Glutamatergic neuron (in vitro differentiated cells): ENCODE results near the gene ZKSCAN3. TPM values are rescaled to one million over a fixed set of nuclear protein-coding genes. Genes with fewer than 3 reads are reported as not detected.
A peak's percentile ranks its signal among the peaks of the same experiment; 100 is the strongest.

ENCODE experiments used
- DNase-seq: peaks from one replicate; pipeline ENCODE4 v3.0.0; 2022
- H3K27ac Mint-ChIP-seq: one replicate; pipeline ENCODE4 v1.8.0; 2020; ENCODE audit warnings: mild to moderate bottlenecking, mixed read lengths, inconsistent platforms; ENCODE audit not compliant: unreplicated experiment
- H3K27me3 Mint-ChIP-seq: one replicate; pipeline ENCODE4 v1.8.0; 2020; ENCODE audit warnings: mild to moderate bottlenecking, moderate library complexity, mixed read lengths, inconsistent platforms; ENCODE audit not compliant: unreplicated experiment
- H3K36me3 Mint-ChIP-seq: one replicate; pipeline ENCODE4 v1.8.0; 2020; ENCODE audit warnings: mild to moderate bottlenecking, mixed read lengths, inconsistent platforms; ENCODE audit not compliant: unreplicated experiment
- H3K4me1 Mint-ChIP-seq: one replicate; pipeline ENCODE4 v1.8.0; 2020; ENCODE audit warnings: mild to moderate bottlenecking, low read depth, mixed read lengths, inconsistent platforms; ENCODE audit not compliant: unreplicated experiment
- H3K4me3 Mint-ChIP-seq: one replicate; pipeline ENCODE4 v1.8.0; 2020; ENCODE audit warnings: mild to moderate bottlenecking, mixed read lengths, inconsistent platforms; ENCODE audit not compliant: unreplicated experiment
- H3K9me3 Mint-ChIP-seq: one replicate; pipeline ENCODE4 v1.8.0; 2020; ENCODE audit warnings: mild to moderate bottlenecking, moderate library complexity, mixed read lengths, inconsistent platforms; ENCODE audit not compliant: unreplicated experiment
- CTCF ChIP-seq: fragments of 200-600 bp; sonication (generic); IDR thresholded peaks from one replicate; pipeline ENCODE4 v1.5.0; 2021; ENCODE audit not compliant: partially characterized antibody, unreplicated experiment
- total RNA-seq: library from RNA; stranded (reverse); fragmentation: NEBNext Ultra II Directional; extraction: Animal tissue kit (Norgen Biotek cat#: 25700); gene quantifications from one replicate; pipeline ENCODE4 v1.2.1, GENCODE V29; 2021; ENCODE audit not compliant: unreplicated experiment

ZKSCAN3 gene
- total RNA-seq, 1 donor from 2014 or later: 16.0 TPM

GRCh38 chr6:28335564-28336283 lies 14.0 kb upstream of the ZKSCAN3 start, which contains the start of gene ZSCAN31:
TSS of gene ZSCAN31 (minus strand) at chr6:28336148. CDS start at chr6:28329683, 6,465 bp downstream.
- Mint-ChIP-seq H3K9me3 (peaks cover 2% of the 10 kb centered on the region), H3K36me3 (no peaks in the 10 kb centered on the region), H3K27ac (no peak within 1 kb of the TSS), H3K27me3 (no peaks in the 10 kb centered on the region), H3K4me1 (peaks cover 12% of the 10 kb centered on the region), H3K4me3 (no peak within 1 kb of the TSS)
- DNase-seq: peak; percentile 83
- TF ChIP-seq CTCF: no peak

GRCh38 chr6:28336284-28337120 lies 13.2 kb upstream of the ZKSCAN3 start:
- H3K4me3 Mint-ChIP-seq: no peak overlapping the region
- peaks cover 12% of the 10 kb centered on the region for H3K4me1 Mint-ChIP-seq
- no peaks in the 10 kb centered on the region for H3K36me3 Mint-ChIP-seq

GRCh38 chr6:28337121-28337520 lies 12.6 kb upstream of the ZKSCAN3 start:
- no peaks in the 10 kb centered on the region for H3K36me3 Mint-ChIP-seq
- no peak overlapping the region for H3K4me3 Mint-ChIP-seq
- no peak for TF ChIP-seq CTCF
- peaks cover 2% of the 10 kb centered on the region for H3K9me3 Mint-ChIP-seq
- no peaks in the 10 kb centered on the region for H3K27me3 Mint-ChIP-seq
- H3K27ac Mint-ChIP-seq: no peak overlapping the region
- H3K4me1 Mint-ChIP-seq: peaks cover 12% of the 10 kb centered on the region
- DNase-seq: no peak

More at GRCh38 chr6:28336284-28337120, 13.2 kb upstream of the ZKSCAN3 start:
- Mint-ChIP-seq H3K27me3 (no peaks in the 10 kb centered on the region), H3K9me3 (peaks cover 2% of the 10 kb centered on the region), H3K27ac (no peak overlapping the region)
- no peak for DNase-seq
- TF ChIP-seq CTCF: no peak

GRCh38 chr6:28340310-28341095 lies 9.2 kb upstream of the ZKSCAN3 start:
- no peak for DNase-seq
- Mint-ChIP-seq H3K4me1 (no peaks in the 10 kb centered on the region), H3K36me3 (no peaks in the 10 kb centered on the region), H3K9me3 (no peaks in the 10 kb centered on the region), H3K27ac (no peak overlapping the region), H3K27me3 (no peaks in the 10 kb centered on the region), H3K4me3 (no peak overlapping the region)
- TF ChIP-seq CTCF: no peak
